Measurements from ENCODE around the gene IMPG2.
A peak's percentile ranks its signal among the peaks of the same experiment; 100 is the strongest.

Gene IMPG2

GRCh38 chr3:101240719-101241399, 79.5 kb downstream of the IMPG2 start:
- DNase-seq, result no peak

- no peak for DNase-seq
Observed at GRCh38 chr3:101235048-101235447, 85.3 kb downstream of the IMPG2 start.

- DNase-seq, result no peak
Observed at GRCh38 chr3:101230618-101231017, 89.8 kb downstream of the IMPG2 start.

- DNase-seq, result no peak
Observed at GRCh38 chr3:101229681-101230080, 90.7 kb downstream of the IMPG2 start.

- no peak for DNase-seq
Observed at GRCh38 chr3:101228441-101228840, 91.9 kb downstream of the IMPG2 start.

GRCh38 chr3:101224739-101225138, 95.6 kb downstream of the IMPG2 start:
- no peak for DNase-seq

- no peak for DNase-seq
Observed at GRCh38 chr3:101223016-101223415, 97.4 kb downstream of the IMPG2 start.

GRCh38 chr3:101219842-101220560, 100.4 kb downstream of the IMPG2 start:
- no peak for DNase-seq

- no peak for DNase-seq
Observed at GRCh38 chr3:101217472-101218245, 102.7 kb downstream of the IMPG2 start.

GRCh38 chr3:101216710-101217465, 103.5 kb downstream of the IMPG2 start:
- peak in 1 of 56 donors; percentile 2 for DNase-seq

- no peak for DNase-seq
Observed at GRCh38 chr3:101212730-101213129, 107.6 kb downstream of the IMPG2 start.

GRCh38 chr3:101204246-101204645, 116.1 kb downstream of the IMPG2 start:
- DNase-seq, result peak in 1 of 56 donors; percentile 0

GRCh38 chr3:101203411-101203810, 117.0 kb downstream of the IMPG2 start:
- no peak for DNase-seq

- DNase-seq, result no peak
Observed at GRCh38 chr3:101202640-101203039, 117.7 kb downstream of the IMPG2 start.

- DNase-seq, result no peak
Observed at GRCh38 chr3:101200461-101200860, 119.9 kb downstream of the IMPG2 start.

GRCh38 chr3:101195951-101196713, 124.2 kb downstream of the IMPG2 start:
- DNase-seq, result peak in 1 of 56 donors; percentile 3

GRCh38 chr3:101194392-101194791, 126.0 kb downstream of the IMPG2 start:
- no peak for DNase-seq

- DNase-seq, result no peak
Observed at GRCh38 chr3:101193957-101194356, 126.4 kb downstream of the IMPG2 start.

GRCh38 chr3:101189796-101190195, 130.6 kb downstream of the IMPG2 start:
- DNase-seq, result no peak

- no peak for DNase-seq
Observed at GRCh38 chr3:101189176-101189575, 131.2 kb downstream of the IMPG2 start.

GRCh38 chr3:101185341-101185740, 135.0 kb downstream of the IMPG2 start:
- DNase-seq, result no peak
